ENCODE data around the gene DDX1. TPM values are rescaled to one million over a fixed set of nuclear protein-coding genes. Genes with fewer than 3 reads are reported as not detected.

Gene DDX1
- total and polyA plus RNA-seq, 10 donors = 32.6 to 62.0 (median 48.3) TPM

DNA sequence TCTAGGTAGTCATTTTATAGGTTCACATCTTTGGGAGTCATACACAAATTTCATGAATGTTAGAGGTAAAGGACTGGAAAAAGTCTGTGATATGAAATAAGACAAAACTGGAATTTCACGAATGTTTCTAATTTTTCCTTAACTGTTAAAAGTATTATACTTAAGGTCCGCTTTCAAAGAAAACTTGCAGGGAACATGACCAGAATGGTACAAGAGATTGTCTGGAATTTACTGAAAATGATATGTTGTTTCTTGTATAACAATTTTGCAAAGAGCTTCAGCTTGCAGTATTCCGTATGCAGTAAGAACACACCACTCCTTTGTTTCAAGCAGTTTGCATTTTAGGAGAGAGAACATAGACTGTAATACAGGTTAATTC is 1.6 kb downstream of the DDX1 start:
- H3K36me3 ChIP-seq = peaks cover 4 to 41% (median 32%) of the 10 kb centered on the region in 6 donors
- no peaks in the 10 kb centered on the region for H3K27me3 ChIP-seq (replicated peaks in 1 of 7)
- TF ChIP-seq, protein P1, sequence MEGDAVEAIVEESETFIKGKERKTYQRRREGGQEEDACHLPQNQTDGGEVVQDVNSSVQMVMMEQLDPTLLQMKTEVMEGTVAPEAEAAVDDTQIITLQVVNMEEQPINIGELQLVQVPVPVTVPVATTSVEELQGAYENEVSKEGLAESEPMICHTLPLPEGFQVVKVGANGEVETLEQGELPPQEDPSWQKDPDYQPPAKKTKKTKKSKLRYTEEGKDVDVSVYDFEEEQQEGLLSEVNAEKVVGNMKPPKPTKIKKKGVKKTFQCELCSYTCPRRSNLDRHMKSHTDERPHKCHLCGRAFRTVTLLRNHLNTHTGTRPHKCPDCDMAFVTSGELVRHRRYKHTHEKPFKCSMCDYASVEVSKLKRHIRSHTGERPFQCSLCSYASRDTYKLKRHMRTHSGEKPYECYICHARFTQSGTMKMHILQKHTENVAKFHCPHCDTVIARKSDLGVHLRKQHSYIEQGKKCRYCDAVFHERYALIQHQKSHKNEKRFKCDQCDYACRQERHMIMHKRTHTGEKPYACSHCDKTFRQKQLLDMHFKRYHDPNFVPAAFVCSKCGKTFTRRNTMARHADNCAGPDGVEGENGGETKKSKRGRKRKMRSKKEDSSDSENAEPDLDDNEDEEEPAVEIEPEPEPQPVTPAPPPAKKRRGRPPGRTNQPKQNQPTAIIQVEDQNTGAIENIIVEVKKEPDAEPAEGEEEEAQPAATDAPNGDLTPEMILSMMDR (IDR thresholded peaks at IDR 0.05 in 8 of 11, conservative IDR thresholded peaks at IDR 0.05 in 3 of 11) = no peak
- no peak for TF ChIP-seq POLR2A (IDR thresholded peaks at IDR 0.05)
- TF ChIP-seq POLR2AphosphoS5 (IDR thresholded peaks at IDR 0.05) = no peak
- H3K9me3 ChIP-seq = no peaks in the 10 kb centered on the region
- H3K4me3 ChIP-seq = peak overlapping the region in 2 of 8 donors; percentile 81 to 85
- DNase-seq = no peak
- no peak overlapping the region for H3K27ac ChIP-seq
- 89 to 96% (median 93%) methylated on average over 3 of the region's 3 CpGs for WGBS, 5 donors
- intact Hi-C loops (cut with DNase I; ENCODE audit: low total_unique reads) = no loop called here
- peaks cover 10 to 45% (median 37%) of the 10 kb centered on the region in 6 donors for H3K4me1 ChIP-seq

DNA sequence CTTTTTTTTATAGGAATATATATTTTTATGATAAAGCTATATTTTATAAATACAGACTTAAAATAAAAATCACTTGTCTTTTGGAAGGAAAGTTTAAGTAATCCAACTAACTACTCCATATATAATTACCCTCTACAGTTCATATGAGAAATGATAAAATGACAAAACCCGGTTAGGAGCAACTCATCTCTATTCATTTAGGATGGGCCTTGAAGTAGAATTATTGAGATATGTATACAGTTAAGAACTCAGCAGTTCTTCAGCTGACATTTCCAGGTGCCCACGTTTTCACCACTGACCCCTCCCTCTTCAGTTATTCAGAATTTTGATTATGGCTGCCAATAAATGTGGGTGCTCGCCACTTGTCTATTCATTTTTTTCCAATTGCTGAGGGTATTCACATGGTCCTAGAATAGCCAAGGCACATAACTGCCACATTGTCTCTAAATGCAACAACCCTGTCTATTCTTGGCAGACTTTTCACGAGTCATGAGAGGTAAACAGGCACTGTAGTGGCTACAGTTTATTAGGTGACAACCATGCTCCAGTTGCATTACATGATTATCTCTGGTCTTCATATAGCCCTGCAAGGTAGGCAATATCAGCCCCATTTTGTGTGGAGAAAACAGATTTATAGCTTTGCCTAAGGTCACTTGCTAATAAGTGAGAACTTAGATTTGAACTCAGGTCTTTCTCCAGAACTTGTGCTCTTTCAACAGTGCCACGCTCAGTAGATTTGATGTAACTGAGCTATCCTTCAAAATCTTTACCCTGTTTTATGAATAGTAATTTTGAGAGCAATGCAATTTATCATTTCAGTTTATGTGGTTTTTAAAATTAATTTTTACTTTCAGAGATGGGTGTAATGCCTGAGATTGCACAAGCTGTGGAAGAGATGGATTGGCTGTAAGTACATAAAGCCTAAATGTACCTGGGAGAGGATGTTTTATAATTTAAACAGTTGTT is 2.9 kb downstream of the DDX1 start:
- no peaks in the 10 kb centered on the region for H3K9me3 ChIP-seq
- no peaks in the 10 kb centered on the region for H3K27me3 ChIP-seq (replicated peaks in 1 of 7)
- no peak overlapping the region for H3K4me3 ChIP-seq
- intact Hi-C loops (cut with DNase I; ENCODE audit: low total_unique reads) = no loop called here
- no peak for TF ChIP-seq POLR2A (IDR thresholded peaks at IDR 0.05)
- TF ChIP-seq, protein P1 (IDR thresholded peaks at IDR 0.05 in 8 of 11, conservative IDR thresholded peaks at IDR 0.05 in 3 of 11) = no peak
- TF ChIP-seq POLR2AphosphoS5 (IDR thresholded peaks at IDR 0.05) = no peak
- no peak overlapping the region for H3K27ac ChIP-seq
- 70 to 86% (median 75%) methylated on average over 5 of the region's 5 CpGs for WGBS, 5 donors
- peaks cover 10 to 45% (median 37%) of the 10 kb centered on the region in 6 donors for H3K4me1 ChIP-seq
- DNase-seq = no peak
- peaks cover 4 to 54% (median 44%) of the 10 kb centered on the region in 6 donors for H3K36me3 ChIP-seq

DNA sequence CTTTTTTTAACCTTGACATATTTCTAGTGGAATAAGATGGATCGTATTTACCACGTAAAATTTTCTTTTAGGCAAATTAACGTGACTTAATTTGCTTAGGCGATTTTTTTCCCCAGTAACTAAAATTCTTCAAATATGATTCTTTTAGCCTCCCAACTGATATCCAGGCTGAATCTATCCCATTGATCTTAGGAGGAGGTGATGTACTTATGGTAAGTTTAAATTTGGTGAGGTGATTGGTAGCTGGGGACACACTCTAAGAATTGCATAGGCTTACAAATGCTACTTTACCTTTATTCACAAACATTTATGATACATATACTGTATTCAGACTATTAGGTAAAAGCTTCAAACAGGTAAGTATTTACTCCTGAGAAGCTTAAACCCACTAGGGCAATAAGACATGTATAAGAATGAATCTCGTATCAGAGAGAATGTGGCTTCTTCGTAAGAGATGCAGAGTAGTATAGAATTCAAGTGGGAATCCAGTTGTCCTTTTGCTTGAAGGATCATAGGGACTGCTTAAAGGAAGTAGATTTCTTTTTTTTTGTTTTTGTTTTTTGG is 3.8 kb downstream of the DDX1 start:
- H3K4me1 ChIP-seq = peaks cover 10 to 41% (median 37%) of the 10 kb centered on the region in 6 donors
- H3K27me3 ChIP-seq (replicated peaks in 1 of 7) = no peaks in the 10 kb centered on the region
- no peak for DNase-seq
- no peaks in the 10 kb centered on the region for H3K9me3 ChIP-seq
- no peak overlapping the region for H3K4me3 ChIP-seq
- WGBS, 5 donors = 95 to 98% (median 96%) methylated on average over 6 of the region's 6 CpGs
- TF ChIP-seq POLR2AphosphoS5 (IDR thresholded peaks at IDR 0.05) = no peak
- TF ChIP-seq, protein P1 (IDR thresholded peaks at IDR 0.05 in 8 of 11, conservative IDR thresholded peaks at IDR 0.05 in 3 of 11) = no peak
- TF ChIP-seq POLR2A (IDR thresholded peaks at IDR 0.05) = no peak
- intact Hi-C loops (cut with DNase I; ENCODE audit: low total_unique reads) = no loop called here
- H3K36me3 ChIP-seq = peaks cover 9 to 62% (median 53%) of the 10 kb centered on the region in 6 donors
- no peak overlapping the region for H3K27ac ChIP-seq

DNA sequence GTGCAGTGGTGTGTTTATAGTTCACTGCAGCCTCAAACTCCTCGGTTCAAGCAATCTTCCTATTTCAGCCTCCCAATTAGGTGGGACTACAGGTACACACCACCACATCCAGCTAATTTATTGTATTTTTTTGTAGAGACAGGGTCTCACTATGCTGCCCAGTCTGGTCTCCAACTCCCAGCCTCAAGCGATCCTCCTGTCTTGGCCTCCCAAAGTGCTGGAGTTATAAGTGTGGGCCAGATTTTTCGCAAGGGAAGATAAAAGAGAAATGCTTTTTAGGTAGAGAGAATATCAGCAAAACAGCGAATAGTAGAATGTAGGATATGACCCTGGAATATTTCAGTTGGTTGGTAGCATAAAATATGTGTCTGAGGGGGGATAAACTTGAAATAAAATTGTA is 4.3 kb downstream of the DDX1 start:
- DNase-seq = no peak
- Histone ChIP-seq H3K9me3 (no peaks in the 10 kb centered on the region), H3K27ac (no peak overlapping the region), H3K4me1 (peaks cover 10 to 39% (median 34%) of the 10 kb centered on the region in 6 donors), H3K27me3 (replicated peaks in 1 of 7) (no peaks in the 10 kb centered on the region), H3K36me3 (peaks cover 11 to 67% (median 57%) of the 10 kb centered on the region in 6 donors), H3K4me3 (no peak overlapping the region)
- TF ChIP-seq, protein P1 (IDR thresholded peaks at IDR 0.05 in 8 of 11, conservative IDR thresholded peaks at IDR 0.05 in 3 of 11) = no peak
- TF ChIP-seq POLR2A (IDR thresholded peaks at IDR 0.05) (no peak), POLR2AphosphoS5 (IDR thresholded peaks at IDR 0.05) (no peak)
- WGBS, 5 donors = 95 to 99% (median 96%) methylated on average over 4 of the region's 4 CpGs
- intact Hi-C loops (cut with DNase I; ENCODE audit: low total_unique reads) = no loop called here

Data from spleen (tissue), 11 donors.